ENCODE measurements around the gene CYB561A3. TPM values are rescaled to one million over a fixed set of nuclear protein-coding genes. Genes with fewer than 3 reads are reported as not detected.
A peak's percentile ranks its signal among the peaks of the same experiment; 100 is the strongest.

The CYB561A3 gene
- total RNA-seq, 1 donor: 151 TPM

DNA sequence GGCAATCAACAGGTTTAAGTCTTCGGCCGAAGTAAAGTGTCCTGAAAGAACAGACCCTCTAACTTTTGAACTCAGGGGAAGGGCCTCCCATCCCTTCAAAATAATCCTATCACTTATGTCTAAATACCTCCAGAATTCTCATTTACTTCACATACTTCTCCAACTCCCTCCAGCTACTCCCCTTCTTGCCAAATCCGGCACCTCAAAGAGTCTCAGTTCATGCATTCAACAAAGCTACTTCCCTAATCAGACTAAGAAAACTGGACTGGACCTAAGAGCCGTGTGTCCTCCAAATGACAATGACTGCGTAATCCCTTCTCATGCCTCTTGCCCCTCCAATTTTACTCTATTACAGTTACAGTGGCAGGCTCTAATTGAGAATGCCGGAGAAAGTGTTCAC lies 30.0 kb downstream of the CYB561A3 start:
- DNase-seq (ENCODE audit: insufficient read length, low spot score, missing footprints): peak; percentile 71
- H3K4me1 ChIP-seq (ENCODE audit: insufficient read depth, low read length): peaks cover 46% of the 10 kb centered on the region
- no peaks in the 10 kb centered on the region for H3K9me3 ChIP-seq (ENCODE audit: low read depth, low read length)
- H3K4me2 ChIP-seq (ENCODE audit: insufficient read depth, low read length): peak overlapping the region; percentile 98
- TF ChIP-seq, protein P1, sequence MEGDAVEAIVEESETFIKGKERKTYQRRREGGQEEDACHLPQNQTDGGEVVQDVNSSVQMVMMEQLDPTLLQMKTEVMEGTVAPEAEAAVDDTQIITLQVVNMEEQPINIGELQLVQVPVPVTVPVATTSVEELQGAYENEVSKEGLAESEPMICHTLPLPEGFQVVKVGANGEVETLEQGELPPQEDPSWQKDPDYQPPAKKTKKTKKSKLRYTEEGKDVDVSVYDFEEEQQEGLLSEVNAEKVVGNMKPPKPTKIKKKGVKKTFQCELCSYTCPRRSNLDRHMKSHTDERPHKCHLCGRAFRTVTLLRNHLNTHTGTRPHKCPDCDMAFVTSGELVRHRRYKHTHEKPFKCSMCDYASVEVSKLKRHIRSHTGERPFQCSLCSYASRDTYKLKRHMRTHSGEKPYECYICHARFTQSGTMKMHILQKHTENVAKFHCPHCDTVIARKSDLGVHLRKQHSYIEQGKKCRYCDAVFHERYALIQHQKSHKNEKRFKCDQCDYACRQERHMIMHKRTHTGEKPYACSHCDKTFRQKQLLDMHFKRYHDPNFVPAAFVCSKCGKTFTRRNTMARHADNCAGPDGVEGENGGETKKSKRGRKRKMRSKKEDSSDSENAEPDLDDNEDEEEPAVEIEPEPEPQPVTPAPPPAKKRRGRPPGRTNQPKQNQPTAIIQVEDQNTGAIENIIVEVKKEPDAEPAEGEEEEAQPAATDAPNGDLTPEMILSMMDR (IDR thresholded peaks at IDR 0.05; ENCODE audit: extremely low read depth, low read depth, low read length): no peak
- peak overlapping the region; percentile 91 for H3K27ac ChIP-seq (ENCODE audit: low read depth, low read length)
- H3K36me3 ChIP-seq (ENCODE audit: insufficient read depth, low read length): peaks cover 32% of the 10 kb centered on the region
- peak overlapping the region; percentile 91 for H3K4me3 ChIP-seq (ENCODE audit: insufficient read depth, low read length)
- no peak overlapping the region for H2AFZ ChIP-seq (ENCODE audit: low read length)
- peaks cover 42% of the 10 kb centered on the region for H4K20me1 ChIP-seq (ENCODE audit: insufficient read depth, low read length)
- H3K27me3 ChIP-seq (ENCODE audit: insufficient read depth, low read length): no peaks in the 10 kb centered on the region
- peaks cover 65% of the 10 kb centered on the region for H3K79me2 ChIP-seq (ENCODE audit: insufficient read depth, low read length)

DNA sequence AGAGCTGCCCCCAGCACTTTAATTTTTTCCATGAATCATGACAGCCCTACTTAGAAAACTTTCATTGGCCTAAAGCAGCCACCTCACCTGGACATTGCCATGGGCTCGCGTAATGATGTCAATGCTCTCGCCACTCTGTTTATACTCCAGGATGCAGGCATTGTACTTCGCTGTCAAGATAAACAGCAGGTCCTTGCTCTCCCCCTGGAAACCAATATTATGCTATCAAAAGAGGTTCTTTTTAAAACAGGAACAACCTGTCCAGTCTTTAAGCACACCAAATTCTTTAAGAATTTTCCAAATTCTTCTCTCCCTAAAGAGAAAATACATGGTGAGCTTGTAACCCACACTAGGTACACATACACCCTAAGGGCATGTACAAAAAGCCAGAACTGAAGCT lies 31.8 kb downstream of the CYB561A3 start:
- Histone ChIP-seq H3K27ac (ENCODE audit: low read depth, low read length) (no peak overlapping the region), H3K4me3 (ENCODE audit: insufficient read depth, low read length) (no peak overlapping the region), H4K20me1 (ENCODE audit: insufficient read depth, low read length) (peaks cover 44% of the 10 kb centered on the region), H3K36me3 (ENCODE audit: insufficient read depth, low read length) (peaks cover 48% of the 10 kb centered on the region), H2AFZ (ENCODE audit: low read length) (no peak overlapping the region), H3K79me2 (ENCODE audit: insufficient read depth, low read length) (peaks cover 82% of the 10 kb centered on the region), H3K4me2 (ENCODE audit: insufficient read depth, low read length) (no peak overlapping the region), H3K27me3 (ENCODE audit: insufficient read depth, low read length) (no peaks in the 10 kb centered on the region), H3K9me3 (ENCODE audit: low read depth, low read length) (no peaks in the 10 kb centered on the region), H3K4me1 (ENCODE audit: insufficient read depth, low read length) (peaks cover 39% of the 10 kb centered on the region)
- TF ChIP-seq, protein P1 (IDR thresholded peaks at IDR 0.05; ENCODE audit: extremely low read depth, low read depth, low read length): no peak
- DNase-seq (ENCODE audit: insufficient read length, low spot score, missing footprints): peak; percentile 17

DNA sequence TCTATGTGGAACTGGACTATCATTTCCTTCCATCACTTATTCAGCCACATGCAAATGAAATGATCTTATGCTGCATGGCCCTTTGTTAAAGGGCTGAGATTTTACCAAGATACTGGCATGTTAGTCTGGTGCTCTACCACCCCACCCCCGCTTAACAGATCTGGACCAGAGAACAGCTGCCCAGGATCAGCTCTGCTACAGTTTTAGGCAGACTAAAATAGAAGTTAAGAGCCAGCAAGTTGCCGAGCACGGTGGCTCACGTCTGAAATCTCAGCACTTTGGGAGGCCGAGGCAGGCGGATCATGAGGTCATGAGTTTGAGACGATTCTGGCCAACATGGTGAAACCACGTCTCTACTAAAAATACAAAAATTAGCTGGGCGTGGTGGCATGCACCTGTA lies 33.3 kb downstream of the CYB561A3 start:
- peaks cover 44% of the 10 kb centered on the region for H4K20me1 ChIP-seq (ENCODE audit: insufficient read depth, low read length)
- no peak overlapping the region for H3K4me2 ChIP-seq (ENCODE audit: insufficient read depth, low read length)
- TF ChIP-seq, protein P1 (IDR thresholded peaks at IDR 0.05; ENCODE audit: extremely low read depth, low read depth, low read length): no peak

GRCh38 chr11:61327669-61328071 lies 34.0 kb downstream of the CYB561A3 start:
- peaks cover 68% of the 10 kb centered on the region for H3K36me3 ChIP-seq (ENCODE audit: insufficient read depth, low read length)
- peak overlapping the region; percentile 49 for H3K27ac ChIP-seq (ENCODE audit: low read depth, low read length)
- peak; percentile 71 for DNase-seq (ENCODE audit: insufficient read length, low spot score, missing footprints)

More for the DNA sequence above, 33.3 kb downstream of the CYB561A3 start:
- Histone ChIP-seq H3K36me3 (ENCODE audit: insufficient read depth, low read length) (peaks cover 62% of the 10 kb centered on the region), H3K27ac (ENCODE audit: low read depth, low read length) (peak overlapping the region; percentile 49), H3K9me3 (ENCODE audit: low read depth, low read length) (no peaks in the 10 kb centered on the region), H2AFZ (ENCODE audit: low read length) (no peak overlapping the region), H3K4me3 (ENCODE audit: insufficient read depth, low read length) (no peak overlapping the region), H3K27me3 (ENCODE audit: insufficient read depth, low read length) (no peaks in the 10 kb centered on the region), H3K79me2 (ENCODE audit: insufficient read depth, low read length) (peaks cover 87% of the 10 kb centered on the region), H3K4me1 (ENCODE audit: insufficient read depth, low read length) (peaks cover 24% of the 10 kb centered on the region)
- DNase-seq (ENCODE audit: insufficient read length, low spot score, missing footprints): no peak

More at GRCh38 chr11:61327669-61328071, 34.0 kb downstream of the CYB561A3 start:
- peaks cover 46% of the 10 kb centered on the region for H4K20me1 ChIP-seq (ENCODE audit: insufficient read depth, low read length)
- H3K4me3 ChIP-seq (ENCODE audit: insufficient read depth, low read length): no peak overlapping the region
- TF ChIP-seq, protein P1 (IDR thresholded peaks at IDR 0.05; ENCODE audit: extremely low read depth, low read depth, low read length): no peak
- no peaks in the 10 kb centered on the region for H3K9me3 ChIP-seq (ENCODE audit: low read depth, low read length)
- H3K4me1 ChIP-seq (ENCODE audit: insufficient read depth, low read length): peaks cover 23% of the 10 kb centered on the region
- H3K27me3 ChIP-seq (ENCODE audit: insufficient read depth, low read length): no peaks in the 10 kb centered on the region
- peaks cover 84% of the 10 kb centered on the region for H3K79me2 ChIP-seq (ENCODE audit: insufficient read depth, low read length)
- H3K4me2 ChIP-seq (ENCODE audit: insufficient read depth, low read length): peak overlapping the region; percentile 19
- no peak overlapping the region for H2AFZ ChIP-seq (ENCODE audit: low read length)

Measured in osteoblast (primary cell).